GM19395 (cell line): ENCODE data around the gene FGFRL1.
A peak's percentile ranks its signal among the peaks of the same experiment; 100 is the strongest.

Source experiments
- ATAC-seq: cut with Tn5 transposase; IDR thresholded peaks from one replicate; pipeline ENCODE4 v1.9.1; 2021; ENCODE audit warnings: mild to moderate bottlenecking, moderate library complexity; ENCODE audit not compliant: unreplicated experiment

FGFRL1 gene

DNA sequence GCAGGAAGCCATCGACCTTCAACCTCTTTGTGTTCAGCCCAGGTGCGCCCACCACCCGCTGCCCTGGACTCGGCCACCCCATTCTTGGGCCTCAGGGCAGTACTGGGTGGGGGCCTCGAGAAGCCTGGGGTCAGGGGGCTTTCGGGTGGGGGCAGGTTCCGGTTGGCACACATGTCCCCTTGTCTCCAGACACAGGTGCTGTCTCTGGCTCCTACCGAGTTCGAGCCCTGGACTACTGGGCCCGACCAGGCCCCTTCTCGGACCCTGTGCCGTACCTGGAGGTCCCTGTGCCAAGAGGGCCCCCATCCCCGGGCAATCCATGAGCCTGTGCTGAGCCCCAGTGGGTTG, 7.4 kb upstream of the FGFRL1 start:
- no peak for ATAC-seq

DNA sequence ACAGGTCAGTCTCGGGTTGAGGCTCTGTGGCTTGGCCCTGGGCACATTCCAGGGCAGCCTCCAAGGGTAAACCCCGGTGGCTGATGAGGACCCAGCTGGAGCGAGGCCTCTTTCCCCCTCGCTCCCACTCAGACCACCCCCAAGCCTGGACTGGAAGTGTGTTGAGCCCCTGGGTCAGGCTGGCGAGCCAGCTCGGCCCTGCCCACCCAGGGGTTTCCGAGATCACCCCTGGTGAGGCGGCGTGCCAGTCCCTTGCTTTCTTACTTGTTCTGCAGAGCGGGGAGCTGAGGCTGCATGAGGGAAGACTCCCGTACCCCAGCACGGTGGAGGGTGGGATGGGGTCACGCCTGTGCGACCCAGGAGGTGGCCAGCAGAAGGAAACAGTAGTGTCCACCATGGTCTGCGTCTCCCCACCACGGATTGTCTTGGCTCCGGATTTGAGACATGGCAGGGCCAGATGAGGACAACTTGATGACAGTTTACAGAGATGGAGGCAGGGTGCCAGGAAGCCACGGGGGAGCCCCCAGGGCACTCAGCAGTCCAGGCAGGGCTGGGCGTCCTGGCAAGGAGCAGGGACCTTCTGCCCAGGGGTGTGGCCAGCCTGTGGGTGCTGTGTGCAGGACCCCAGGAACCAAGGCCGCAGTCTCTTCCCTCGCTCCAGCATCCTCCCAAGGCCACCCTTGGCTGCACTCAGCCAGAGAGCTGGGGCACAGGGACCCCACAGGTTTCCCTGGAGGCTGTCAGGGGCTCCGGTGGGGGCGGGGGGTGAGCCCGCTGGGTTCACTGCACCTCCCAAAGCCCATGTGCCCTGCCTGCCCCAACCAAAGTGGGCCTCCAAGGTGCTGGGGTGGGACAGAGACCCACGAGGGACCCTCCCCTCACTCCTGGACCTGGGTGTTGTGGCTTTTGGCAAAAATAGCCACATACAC, 6.6 kb upstream of the FGFRL1 start:
- ATAC-seq: no peak

DNA sequence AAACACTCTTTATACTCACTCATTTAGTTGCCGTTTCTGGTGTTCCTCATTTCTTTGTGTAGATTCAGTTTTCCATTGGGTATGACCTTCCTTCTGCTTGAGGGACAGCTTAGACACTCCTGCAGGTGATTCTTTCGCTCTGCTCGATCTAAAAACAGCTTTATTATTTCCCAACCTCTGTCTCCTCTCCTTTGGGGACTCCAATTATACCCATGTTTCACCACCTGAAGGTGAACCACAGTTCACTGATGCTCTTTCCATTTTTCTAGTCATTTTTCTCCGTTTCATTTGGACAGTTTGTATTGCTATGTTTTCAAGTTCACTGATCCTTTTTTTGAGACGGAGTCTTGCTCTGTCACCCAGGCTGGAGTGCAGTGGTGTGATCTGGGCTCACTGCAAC, 4.6 kb upstream of the FGFRL1 start:
- no peak for ATAC-seq

DNA sequence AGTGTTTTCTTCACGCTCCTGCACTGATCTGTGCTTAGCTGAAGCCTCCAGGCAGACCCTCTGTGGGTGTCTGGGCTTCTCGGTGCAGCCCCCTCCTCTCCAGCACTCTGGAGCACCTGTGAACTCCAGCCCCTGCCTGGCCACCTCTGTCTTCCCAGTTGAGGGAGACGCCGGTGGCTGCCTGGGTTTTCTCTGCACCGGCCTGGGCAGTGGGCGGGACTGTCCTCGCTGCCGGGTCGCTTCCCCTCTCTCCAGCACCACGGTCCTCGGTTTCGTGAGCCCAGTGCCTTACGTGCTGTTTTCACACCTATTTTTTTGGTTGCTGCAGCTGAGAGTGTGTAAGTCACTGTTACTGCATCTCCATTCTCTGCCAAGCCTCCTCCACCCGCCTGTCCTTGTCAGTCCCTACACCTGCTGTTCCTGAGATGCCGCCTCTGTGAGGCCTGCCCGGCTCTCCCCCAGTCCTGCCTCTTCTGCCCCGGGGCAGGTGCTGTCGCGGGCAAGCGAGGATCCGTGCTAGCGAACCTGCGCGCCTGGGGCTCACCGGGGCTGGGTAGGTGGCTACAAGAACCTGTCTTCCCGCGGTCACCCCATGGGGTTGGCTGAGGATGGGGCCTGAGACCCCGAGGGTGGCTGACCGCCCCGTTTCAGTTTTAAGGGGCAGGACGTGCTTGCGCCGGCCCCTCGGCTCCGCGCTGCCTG, 2.4 kb upstream of the FGFRL1 start:
- peak; percentile 10 for ATAC-seq

DNA sequence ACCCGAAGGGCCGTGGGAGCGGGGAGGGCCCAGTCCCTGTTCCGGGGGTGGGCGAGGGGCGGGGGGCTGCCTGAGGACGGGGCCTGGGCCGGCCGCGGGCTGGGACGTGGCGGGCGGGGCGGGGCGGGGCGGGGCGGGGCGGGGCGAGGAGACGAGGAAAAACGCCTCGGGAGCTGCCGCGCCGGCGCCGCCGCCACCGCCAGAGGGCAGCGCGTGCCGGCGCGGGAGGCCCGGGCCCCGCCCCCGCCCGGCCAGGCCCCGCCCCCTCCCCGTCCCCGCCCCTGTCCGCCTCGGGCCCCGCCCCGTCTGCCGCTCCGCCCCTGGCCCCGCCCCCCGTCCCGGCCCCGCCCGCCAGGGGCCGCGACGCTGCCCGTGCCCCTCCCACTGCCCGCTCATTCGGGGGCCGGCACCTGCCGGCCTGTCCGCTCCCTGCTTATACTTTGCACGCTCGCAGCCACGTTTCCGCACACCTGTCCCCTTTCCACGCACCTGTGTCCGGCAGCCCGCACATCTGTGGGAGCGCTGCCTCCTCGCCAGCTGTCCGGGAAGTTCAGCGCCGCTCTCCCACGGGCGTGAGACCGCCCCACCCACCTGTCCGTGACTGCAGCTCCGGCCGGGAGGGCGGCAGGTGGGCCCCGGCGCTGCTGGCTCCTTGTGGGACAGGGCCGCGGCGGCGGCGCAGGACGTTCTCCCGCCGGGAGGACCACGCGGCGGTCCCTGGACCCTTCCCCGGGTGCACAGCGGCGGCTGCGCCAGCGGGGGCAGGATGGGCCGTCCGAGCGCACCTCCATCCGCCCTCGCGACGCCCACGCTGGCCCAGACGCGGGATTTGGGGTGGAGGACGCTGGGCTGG, 1.7 kb upstream of the FGFRL1 start:
- ATAC-seq: peak; percentile 39

DNA sequence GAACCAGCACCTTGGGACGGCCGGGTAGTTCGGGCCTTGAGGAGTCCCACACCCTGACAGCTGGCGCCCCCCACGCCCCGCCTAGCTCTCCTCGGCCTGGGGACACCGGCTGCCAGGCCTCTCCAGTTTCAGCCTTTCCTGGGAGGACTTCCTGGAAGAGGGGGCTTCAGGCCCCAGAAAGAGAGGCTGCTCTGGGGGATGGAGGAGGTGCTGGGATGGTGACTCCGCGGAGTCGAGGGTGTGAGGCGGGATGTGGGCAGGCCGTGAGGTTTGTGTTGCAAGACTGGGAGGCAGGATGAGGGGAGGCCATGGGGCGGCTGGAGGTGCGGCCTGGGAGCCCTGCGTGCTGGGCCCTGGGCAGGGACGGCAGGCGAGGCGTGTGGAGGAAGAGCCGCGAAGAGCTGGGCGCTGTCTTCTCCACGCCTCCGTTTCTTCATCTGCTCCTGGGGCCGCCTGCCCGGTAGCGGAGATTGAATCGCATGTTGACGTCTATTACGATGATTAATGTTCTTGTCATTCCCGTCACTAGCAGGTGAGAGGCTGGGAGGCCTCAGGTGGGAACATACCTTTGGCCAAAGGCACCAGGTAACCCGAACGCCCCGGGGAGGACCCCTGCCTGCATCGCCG, 918 bp upstream of the FGFRL1 start:
- peak; percentile 26 for ATAC-seq

DNA sequence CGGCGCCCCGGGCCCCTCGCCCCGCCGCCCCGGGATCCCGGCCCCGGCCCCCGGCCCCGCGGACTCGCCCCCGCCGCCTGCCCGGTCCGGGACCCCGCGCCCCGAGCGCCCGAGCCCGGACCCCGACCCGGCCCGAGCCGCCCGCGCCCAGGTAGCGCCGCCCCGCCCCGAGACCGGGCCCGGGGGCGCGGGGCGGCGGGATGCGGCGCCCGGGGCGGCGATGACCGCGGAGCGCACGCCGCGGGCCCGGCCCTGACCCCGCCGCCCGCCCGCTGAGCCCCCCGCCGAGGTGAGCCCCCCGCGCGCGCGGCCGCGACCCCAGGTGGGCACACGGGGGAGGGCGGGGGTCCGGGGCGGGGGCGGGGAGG, 224 bp downstream of the FGFRL1 start:
- ATAC-seq: no peak

DNA sequence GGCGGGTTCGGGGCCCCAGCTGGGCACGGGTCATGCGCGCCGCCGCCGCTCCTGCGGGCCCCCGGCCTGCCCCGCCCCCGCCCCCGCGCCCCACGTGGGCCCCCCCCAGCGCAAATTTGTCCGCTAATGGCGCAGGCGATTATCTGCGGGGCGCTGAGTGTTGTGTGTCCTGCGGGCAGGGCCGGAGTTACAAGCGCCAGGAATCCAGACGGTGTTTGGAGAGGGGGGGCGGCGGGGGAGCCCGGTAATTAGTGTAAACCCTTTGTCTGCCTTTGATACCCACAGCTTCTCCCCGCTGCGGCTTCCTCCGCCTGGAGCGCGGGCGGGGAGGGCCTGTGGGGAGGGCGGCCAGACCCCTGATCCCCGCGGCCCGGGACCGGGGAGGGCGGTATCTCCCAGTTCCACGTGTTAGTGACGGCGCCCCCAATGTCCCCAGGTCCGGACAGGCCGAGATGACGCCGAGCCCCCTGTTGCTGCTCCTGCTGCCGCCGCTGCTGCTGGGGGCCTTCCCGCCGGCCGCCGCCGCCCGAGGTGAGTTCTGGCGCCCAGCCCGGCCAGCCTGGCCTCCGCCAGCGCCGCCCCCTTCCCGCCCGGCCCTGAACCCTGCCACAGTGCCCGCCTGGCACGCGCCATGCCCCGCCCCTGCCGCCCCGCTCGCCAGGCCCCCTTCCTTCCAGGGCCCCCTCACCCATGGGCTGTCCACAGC, 761 bp downstream of the FGFRL1 start:
- no peak for ATAC-seq

DNA sequence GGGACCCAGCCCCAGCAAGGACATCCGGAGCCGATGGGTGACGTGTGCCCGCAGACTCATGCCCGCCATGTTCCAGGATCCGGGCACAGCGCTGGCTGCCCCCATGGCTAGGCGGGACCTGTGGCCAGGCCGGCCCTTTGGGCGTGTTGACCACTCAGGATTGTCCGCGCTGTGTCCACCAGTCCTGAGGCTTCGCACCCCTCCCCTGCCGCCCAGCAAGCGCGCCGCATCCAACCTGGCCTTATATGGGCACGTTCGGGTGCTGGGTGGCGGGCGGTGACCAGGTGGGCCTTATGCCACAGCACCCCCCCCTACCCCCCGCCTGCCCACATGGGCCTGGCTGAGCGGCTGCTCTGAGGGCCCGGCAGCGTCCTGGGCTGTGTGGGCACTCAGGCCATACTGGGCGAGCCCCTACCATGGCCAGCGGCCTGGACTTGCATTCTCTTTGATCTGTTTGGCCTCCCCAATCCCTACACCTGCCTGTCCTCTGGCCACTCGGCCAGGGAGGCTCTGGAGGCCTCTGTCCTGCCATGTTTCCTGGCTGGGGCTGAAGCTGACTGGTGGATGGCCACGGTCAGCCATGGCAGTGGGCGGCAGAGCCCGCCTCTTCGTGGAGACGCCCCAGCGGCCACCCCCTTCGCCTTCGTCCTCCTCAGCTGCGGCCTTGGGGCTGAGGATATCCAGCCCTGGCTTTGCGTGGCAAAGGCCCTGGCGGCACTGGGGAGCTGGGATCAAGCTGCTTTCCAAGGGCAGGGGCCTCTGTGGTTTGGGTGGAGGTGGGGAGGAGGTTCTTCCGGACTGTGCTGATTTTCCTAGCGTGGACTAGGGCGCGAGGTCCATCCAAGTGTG, 2.0 kb downstream of the FGFRL1 start:
- no peak for ATAC-seq

DNA sequence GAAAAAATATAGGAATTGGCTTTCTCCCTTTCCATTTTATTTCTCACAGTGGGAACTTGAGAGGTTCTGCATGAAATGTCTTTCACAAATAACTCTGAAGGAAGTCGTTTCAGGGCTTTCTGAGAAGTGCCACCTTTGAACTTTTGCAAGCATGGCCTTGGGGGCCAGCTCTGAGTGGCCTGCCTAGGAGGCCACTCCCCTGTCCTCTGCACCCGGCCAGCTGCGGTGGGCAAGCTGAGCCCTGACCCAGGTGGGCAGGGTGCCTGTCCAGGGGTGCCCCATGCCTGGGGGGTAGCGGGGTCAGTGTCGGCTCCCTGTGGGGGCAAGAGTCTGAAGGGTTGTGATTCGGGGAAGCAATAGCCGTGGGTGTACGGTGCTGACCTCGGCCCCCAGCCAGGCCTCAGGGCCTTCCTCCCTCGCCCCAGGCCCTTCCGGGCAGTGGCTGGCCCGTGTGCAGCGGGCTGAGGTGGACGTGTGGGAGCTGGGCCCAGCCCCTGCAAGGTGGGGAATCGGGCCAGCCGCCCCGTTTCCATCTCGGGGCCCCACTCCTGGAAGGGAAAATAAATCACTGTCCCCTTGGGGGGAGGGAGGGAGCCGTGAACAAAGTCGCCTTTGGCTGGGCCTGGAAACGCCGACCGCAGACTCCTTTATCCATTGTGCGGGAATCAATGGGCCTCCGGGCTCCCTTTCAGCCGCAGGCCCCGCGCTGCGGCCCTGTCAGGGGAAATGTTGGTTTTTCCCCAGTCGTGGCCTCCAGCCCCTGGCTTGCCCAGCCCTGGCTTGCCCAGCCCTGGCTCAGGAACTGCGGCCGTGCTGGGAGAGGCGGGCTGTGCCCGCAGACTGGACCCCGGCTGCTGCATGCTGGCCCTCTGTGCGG, 3.1 kb downstream of the FGFRL1 start:
- ATAC-seq: no peak

DNA sequence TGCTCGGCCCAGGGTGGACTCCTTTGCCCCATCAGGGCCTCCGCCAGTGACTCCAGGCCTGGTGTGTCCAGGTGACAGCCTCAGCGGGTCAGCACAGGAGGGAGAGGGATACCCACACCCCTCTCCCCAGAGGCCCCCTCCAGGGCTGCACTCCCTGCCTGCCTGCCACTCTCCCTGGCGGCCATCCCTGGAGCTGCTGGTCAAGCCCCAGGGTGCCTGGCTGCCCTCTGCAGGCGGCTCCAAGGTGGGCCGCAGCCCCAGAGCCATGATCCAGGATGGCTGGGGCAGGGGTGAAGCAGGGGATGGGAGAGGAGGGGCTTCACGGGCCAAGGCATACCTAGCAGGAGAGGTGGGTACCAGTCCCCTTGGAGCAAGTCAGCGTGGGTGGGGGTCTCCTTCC, 3.8 kb downstream of the FGFRL1 start:
- no peak for ATAC-seq

DNA sequence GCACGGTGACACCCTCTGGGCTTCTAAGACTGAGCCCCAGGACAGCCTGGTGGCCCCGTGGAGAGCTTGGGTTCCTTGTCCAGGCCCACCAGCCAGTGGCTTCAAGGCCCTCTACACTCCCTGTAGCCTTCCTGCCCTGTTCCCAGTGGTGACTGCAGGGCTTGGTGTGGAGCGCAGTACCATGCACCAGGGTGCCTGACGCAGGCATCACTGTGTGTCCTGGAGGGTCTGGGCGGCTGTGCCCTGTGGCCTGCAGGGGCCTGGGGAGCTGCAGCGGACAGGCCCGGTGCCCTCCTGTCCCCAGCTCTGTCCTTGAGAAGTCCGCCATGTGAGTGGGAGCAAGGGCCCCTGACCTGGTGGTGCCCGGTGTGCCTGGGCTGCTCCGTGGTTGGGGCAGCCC, 4.3 kb downstream of the FGFRL1 start:
- no peak for ATAC-seq

DNA sequence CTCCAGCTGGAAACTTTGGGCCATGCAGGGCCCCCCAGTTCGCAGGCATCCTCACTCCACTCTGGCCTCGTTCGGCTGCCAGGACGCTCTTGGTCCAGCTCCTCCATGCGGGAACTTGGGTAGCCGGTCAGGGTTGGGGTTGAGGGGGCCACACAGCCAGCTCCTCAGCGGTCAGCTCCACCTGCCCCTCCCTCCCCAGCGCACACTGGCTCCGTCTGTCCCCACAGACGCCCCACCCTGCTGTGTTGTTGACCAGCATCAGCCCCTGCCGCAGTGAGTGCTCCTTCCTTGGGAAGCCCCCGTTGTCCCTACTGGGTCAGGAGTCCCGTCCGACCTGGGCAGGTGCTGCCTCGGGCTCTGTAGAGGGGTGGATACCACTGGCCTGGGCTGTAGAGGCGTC, 5.8 kb downstream of the FGFRL1 start:
- ATAC-seq: no peak

DNA sequence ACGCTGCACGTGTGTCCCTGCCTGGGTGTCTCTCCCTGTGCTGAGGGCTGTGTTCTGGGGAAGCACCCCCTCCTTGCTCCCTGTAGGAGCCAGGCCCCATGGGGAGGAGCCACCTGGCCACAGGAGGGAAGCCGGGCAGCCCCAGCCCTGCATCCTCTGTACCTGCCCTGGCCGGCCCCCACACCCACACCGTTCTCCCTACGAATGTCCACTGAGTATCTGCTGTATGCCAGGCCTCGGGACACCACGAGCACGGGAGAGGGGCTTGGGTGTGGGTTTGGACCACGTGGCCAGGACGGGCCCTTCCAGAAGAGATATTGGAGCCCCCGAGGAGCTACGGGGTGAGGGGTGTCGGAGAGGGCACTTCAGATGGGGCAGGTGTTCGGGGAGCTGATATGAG, 6.3 kb downstream of the FGFRL1 start:
- ATAC-seq: no peak

DNA sequence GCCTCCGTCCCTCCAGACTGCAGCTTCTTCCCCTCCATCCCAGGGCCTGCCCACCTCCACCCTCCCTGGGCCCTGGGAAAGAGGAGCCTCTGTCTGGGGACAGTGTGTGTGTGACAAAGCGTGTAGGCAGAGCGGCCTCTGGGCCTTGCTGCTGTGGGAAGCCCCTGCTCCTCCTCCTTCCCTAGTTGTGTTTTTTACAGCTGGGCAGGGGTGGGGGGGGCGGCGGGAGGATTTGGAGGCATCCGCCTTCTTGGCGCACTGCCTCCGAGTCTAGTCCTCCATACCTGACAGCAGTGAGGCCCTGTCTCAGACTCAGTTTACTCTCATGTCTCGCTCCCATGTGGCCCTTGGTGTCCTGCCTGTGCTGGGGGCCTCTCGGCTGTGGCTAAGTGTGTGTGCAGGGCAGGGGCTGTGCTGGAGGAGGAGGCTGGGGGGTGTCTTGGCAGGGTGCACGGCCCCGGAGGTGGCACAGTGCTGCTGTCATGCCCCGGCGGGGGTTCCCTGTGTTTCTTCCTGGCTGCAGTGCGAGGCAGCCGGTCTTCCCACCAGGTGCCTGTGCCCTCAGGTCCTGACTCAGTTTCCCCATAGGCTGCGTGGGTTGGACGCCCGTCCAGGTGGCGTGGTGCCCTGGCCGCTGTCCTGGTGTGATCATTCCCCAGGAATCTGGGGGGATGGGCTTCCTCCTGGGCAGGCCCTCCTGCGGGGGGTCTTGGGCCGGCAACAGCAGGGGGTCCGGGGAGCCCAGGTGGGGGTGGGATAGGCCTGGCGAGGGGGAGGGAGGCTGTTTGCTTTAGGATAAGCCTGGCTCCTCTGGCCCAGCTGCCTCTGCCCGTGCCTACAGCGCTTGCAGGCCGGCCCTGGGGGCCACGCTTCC, 7.0 kb downstream of the FGFRL1 start:
- ATAC-seq: no peak

DNA sequence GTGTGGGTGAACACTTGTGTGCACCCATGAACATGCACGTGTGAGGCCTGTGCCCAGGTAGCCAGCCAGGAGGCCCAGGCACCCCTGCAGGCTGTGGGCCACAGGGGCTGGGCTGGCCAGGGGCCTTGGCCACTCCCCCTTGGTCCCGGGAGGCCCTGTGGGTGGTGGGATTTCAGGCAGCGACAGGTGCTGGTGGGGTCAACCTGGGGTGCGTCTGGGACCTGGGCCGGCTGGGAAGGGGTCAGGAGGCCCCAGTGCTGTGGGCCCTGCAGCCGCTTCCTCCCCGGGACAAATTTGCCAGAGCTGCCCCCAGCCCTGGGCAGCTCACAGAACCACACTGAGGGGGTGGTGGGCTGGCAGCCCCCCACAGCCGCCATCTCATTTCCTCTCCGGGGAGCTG, 7.9 kb downstream of the FGFRL1 start:
- no peak for ATAC-seq

DNA sequence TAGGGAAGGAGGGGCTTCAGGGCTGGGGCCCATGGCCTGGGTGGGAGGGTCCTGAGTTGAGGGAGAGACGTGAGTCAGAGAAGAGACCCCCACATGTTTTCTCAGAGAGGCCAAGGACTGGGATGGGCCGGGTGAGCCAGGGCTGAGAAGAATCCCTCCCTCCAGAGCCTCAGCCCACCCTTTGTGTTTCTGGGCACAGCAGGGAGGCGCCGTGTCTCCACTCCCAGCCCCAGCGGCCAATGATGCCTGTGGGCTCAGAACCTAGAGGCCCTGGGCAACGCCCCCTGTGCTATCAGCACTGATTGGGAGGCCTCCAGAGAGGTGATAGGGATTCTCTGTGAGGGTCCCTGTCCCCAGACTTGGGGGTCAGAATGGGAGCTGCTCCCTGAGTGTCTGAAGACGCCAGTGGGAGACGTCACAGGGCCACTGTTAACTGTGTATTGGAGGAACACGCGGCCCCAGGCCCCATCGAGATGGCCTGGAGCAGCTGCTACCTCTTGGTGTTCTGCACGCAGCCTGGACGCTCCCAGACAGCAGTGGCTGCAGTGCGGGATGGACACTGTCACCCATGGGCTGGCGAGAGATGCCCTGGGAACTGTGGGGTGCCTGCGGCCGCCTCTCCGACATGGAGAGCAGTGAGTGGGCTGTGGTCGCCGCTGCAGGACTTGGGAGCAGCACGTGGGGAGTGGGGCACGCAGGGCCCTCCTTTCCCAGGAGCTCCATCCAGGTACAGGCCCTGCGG, 8.5 kb downstream of the FGFRL1 start:
- no peak for ATAC-seq
